ENCODE data around the gene INF2.

DNA sequence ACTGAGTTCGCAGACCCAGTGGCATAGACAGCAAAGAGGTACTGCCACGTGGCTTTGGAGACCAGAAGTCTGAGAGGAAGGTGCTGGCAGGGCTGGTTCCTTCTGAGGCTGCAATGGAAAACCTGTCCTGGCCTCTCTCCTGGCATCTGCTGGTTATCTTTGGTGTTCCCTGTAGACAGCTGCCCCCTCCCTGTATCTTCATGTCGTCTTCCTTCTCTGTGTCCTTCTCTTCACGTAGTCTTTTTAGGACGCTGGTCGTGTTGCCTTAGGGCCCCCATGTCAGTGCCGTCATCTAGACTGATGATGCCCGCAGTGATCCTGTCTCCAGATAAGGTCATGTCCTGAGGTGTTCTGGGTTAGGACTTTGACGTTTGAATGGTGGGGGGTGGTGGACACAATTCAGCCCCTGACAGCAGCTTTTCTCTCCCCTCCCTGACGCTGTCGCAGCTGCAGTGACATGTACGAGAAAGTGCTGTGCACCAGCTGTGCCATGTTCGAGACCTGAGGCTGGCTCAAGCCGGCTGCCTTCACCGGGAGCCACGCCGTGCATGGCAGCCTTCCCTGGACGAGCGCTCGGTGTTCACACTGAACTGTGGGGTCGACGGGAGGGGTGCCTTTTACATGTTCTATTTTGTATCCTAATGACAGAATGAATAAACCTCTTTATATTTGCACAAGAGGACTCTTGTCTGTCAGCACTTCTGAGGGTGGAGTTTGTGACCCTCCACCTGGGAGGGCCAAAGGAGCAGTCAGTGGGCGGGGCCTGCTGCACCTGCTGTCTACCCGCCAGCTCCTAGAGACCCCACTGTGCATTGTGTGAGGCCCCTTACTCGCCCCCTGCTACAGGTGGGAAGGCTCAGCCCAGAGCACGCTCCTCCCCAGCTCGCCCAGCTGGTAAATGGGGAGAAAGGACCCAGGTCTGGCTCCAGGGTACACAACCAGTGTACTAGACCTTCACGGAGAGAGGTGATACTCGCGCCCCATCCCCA is 69.9 kb downstream of the INF2 start:
- TF ChIP-seq, protein P1, sequence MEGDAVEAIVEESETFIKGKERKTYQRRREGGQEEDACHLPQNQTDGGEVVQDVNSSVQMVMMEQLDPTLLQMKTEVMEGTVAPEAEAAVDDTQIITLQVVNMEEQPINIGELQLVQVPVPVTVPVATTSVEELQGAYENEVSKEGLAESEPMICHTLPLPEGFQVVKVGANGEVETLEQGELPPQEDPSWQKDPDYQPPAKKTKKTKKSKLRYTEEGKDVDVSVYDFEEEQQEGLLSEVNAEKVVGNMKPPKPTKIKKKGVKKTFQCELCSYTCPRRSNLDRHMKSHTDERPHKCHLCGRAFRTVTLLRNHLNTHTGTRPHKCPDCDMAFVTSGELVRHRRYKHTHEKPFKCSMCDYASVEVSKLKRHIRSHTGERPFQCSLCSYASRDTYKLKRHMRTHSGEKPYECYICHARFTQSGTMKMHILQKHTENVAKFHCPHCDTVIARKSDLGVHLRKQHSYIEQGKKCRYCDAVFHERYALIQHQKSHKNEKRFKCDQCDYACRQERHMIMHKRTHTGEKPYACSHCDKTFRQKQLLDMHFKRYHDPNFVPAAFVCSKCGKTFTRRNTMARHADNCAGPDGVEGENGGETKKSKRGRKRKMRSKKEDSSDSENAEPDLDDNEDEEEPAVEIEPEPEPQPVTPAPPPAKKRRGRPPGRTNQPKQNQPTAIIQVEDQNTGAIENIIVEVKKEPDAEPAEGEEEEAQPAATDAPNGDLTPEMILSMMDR (IDR thresholded peaks at IDR 0.05; ENCODE audit: insufficient read depth, low read length), result no peak
- TF ChIP-seq, protein P2, sequence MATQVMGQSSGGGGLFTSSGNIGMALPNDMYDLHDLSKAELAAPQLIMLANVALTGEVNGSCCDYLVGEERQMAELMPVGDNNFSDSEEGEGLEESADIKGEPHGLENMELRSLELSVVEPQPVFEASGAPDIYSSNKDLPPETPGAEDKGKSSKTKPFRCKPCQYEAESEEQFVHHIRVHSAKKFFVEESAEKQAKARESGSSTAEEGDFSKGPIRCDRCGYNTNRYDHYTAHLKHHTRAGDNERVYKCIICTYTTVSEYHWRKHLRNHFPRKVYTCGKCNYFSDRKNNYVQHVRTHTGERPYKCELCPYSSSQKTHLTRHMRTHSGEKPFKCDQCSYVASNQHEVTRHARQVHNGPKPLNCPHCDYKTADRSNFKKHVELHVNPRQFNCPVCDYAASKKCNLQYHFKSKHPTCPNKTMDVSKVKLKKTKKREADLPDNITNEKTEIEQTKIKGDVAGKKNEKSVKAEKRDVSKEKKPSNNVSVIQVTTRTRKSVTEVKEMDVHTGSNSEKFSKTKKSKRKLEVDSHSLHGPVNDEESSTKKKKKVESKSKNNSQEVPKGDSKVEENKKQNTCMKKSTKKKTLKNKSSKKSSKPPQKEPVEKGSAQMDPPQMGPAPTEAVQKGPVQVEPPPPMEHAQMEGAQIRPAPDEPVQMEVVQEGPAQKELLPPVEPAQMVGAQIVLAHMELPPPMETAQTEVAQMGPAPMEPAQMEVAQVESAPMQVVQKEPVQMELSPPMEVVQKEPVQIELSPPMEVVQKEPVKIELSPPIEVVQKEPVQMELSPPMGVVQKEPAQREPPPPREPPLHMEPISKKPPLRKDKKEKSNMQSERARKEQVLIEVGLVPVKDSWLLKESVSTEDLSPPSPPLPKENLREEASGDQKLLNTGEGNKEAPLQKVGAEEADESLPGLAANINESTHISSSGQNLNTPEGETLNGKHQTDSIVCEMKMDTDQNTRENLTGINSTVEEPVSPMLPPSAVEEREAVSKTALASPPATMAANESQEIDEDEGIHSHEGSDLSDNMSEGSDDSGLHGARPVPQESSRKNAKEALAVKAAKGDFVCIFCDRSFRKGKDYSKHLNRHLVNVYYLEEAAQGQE (IDR thresholded peaks at IDR 0.05; ENCODE audit: insufficient replicate concordance, low read depth), result no peak
- no peak; the same call in 1 of the 2 replicates for TF ChIP-seq POLR2AphosphoS5 (IDR thresholded peaks at IDR 0.05; ENCODE audit: low read depth)
- TF ChIP-seq GABPA (IDR thresholded peaks at IDR 0.05; ENCODE audit: low read depth), result no peak
